A549 treated with Hydrocortisone at 1 μM for 4 hours (cell line): ENCODE data around the gene TGFBR3. TPM values are rescaled to one million over a fixed set of nuclear protein-coding genes. Genes with fewer than 3 reads are reported as not detected.

Experiments
- total RNA-seq: library from RNA; stranded (reverse); fragments of 200-300 nt; extraction: Qiagen RNA extraction; gene quantifications from 5 replicates; pipeline ENCODE4 v1.2.3, GENCODE V29; 2022

Gene TGFBR3
- total RNA-seq, result 5.5 to 8.3 TPM (median 6.3 TPM) in 5 replicates

GRCh38 chr1:91885716-91886506 is at the start of gene TGFBR3:
Gene TGFBR3 (minus strand): TSS chr1:91886151. CDS start chr1:91861531, 24,620 bp downstream.

Other genes starting within 250 kb of the TGFBR3 start
- not detected in 5 replicates for gene BRDT, start 63.2 kb upstream of the TGFBR3 start, total RNA-seq
- 0.48 to 0.61 TPM (median 0.53 TPM) in 5 replicates for gene EPHX4, start 143.8 kb upstream of the TGFBR3 start, total RNA-seq
- gene SETSIP, start 189.3 kb upstream of the TGFBR3 start, total RNA-seq, result not detected in 5 replicates
- 0.46 to 0.84 TPM (median 0.70 TPM) in 5 replicates for gene BTBD8, start 194.2 kb upstream of the TGFBR3 start, total RNA-seq